GM23338 (cell line): ENCODE measurements around the gene TNNI2. TPM values are rescaled to one million over a fixed set of nuclear protein-coding genes. Genes with fewer than 3 reads are reported as not detected.
A peak's percentile ranks its signal among the peaks of the same experiment; 100 is the strongest.

Source experiments
- ATAC-seq: fragments of 200-7000 bp; cut with Tn5 transposase; 3 replicates; pipeline ENCODE4 v1.9.1; 2020
- DNase-seq: peaks from one replicate; pipeline ENCODE4 v3.0.0-alpha.2; 2015; ENCODE audit warnings: low spot score
- H2AFZ ChIP-seq: fragments of 200-600 bp; sonication (generic); 2 replicates; pipeline ENCODE4 v1.8.0; 2016; ENCODE audit warnings: antibody characterized with exemption, mild to moderate bottlenecking, moderate library complexity
- H3F3A ChIP-seq: fragments of 200-600 bp; sonication (generic); replicated peaks from 2 replicates; pipeline ENCODE4 v1.8.0; 2017; ENCODE audit warnings: antibody characterized with exemption, mixed run types, low read depth
- H3K27ac ChIP-seq: fragments of 200-600 bp; sonication (generic); 2 replicates; pipeline ENCODE4 v1.6.1; 2016; ENCODE audit warnings: low read depth
- H3K27me3 ChIP-seq: fragments of 200-600 bp; sonication (generic); 2 replicates; pipeline ENCODE4 v1.8.0; 2016; ENCODE audit warnings: mild to moderate bottlenecking, mixed run types, moderate library complexity; ENCODE audit not compliant: insufficient read depth
- H3K36me3 ChIP-seq: fragments of 200-600 bp; sonication (generic); 2 replicates; pipeline ENCODE4 v1.8.0; 2016; ENCODE audit warnings: mild to moderate bottlenecking; ENCODE audit not compliant: insufficient read depth
- H3K4me1 ChIP-seq: fragments of 200-600 bp; sonication (generic); 2 replicates; pipeline ENCODE4 v1.8.0; 2016; ENCODE audit warnings: mild to moderate bottlenecking, moderate library complexity; ENCODE audit not compliant: insufficient read depth
- H3K4me2 ChIP-seq: fragments of 200-600 bp; sonication (generic); 2 replicates; pipeline ENCODE4 v1.7.1; 2017; ENCODE audit warnings: mixed run types
- H3K4me3 ChIP-seq: fragments of 200-600 bp; sonication (generic); 2 replicates; pipeline ENCODE4 v1.6.1; 2016; ENCODE audit warnings: mixed run types
- H3K79me2 ChIP-seq: fragments of 200-600 bp; sonication (generic); replicated peaks from 2 replicates; pipeline ENCODE4 v1.8.0; 2017; ENCODE audit warnings: mild to moderate bottlenecking; ENCODE audit not compliant: insufficient read depth
- H3K9me2 ChIP-seq: fragments of 200-600 bp; sonication (generic); 2 replicates; pipeline ENCODE4 v1.8.0; 2017; ENCODE audit not compliant: insufficient read depth
- H4K20me1 ChIP-seq: fragments of 200-600 bp; sonication (generic); replicated peaks from 2 replicates; pipeline ENCODE4 v1.8.0; 2017; ENCODE audit warnings: mild to moderate bottlenecking; ENCODE audit not compliant: insufficient read depth
- H3K27ac Mint-ChIP-seq: 2 replicates; pipeline ENCODE4 v1.8.0; 2020; ENCODE audit warnings: inconsistent platforms, mild to moderate bottlenecking, moderate library complexity, mixed read lengths
- H3K27me3 Mint-ChIP-seq: 3 replicates; pipeline ENCODE4 v1.8.0; 2022; ENCODE audit warnings: low read depth, mild to moderate bottlenecking, moderate library complexity, mixed read lengths, inconsistent platforms; ENCODE audit not compliant: insufficient read depth, poor library complexity
- H3K36me3 Mint-ChIP-seq: 3 replicates; pipeline ENCODE4 v1.8.0; 2021; ENCODE audit warnings: low read depth, mild to moderate bottlenecking, inconsistent platforms, moderate library complexity, mixed read lengths
- H3K4me1 Mint-ChIP-seq: 3 replicates; pipeline ENCODE4 v1.8.0; 2020; ENCODE audit warnings: mild to moderate bottlenecking, inconsistent platforms, mixed read lengths
- H3K4me3 Mint-ChIP-seq: 3 replicates; pipeline ENCODE4 v1.8.0; 2021; ENCODE audit warnings: moderate library complexity, mild to moderate bottlenecking, inconsistent platforms, mixed read lengths
- H3K9me3 Mint-ChIP-seq: 3 replicates; pipeline ENCODE4 v1.8.0; 2020; ENCODE audit warnings: moderate library complexity, mild to moderate bottlenecking, inconsistent platforms, mixed read lengths
- CTCF ChIP-seq, 2 experiments: fragments of 200-600 bp in 1 of 2; sonication (generic) in 1 of 2; conservative IDR thresholded peaks; 2 replicates each; pipeline versions ENCODE4 v1.5.1 to v1.6.1; 2016 to 2017; ENCODE audit warnings: antibody characterized with exemption in 2 of 2, low read depth in 2 of 2, mild to moderate bottlenecking in 2 of 2, moderate library complexity in 1 of 2
- EZH2 ChIP-seq: fragments of 200-600 bp; sonication (generic); IDR thresholded peaks from one replicate; pipeline ENCODE4 v1.8.0; 2017; ENCODE audit warnings: antibody characterized with exemption, mild to moderate bottlenecking, low read depth; ENCODE audit not compliant: unreplicated experiment
- EZH2phosphoT487 ChIP-seq: fragments of 200-600 bp; sonication (generic); IDR thresholded peaks from one replicate; pipeline ENCODE4 v1.8.1; 2018; ENCODE audit warnings: antibody characterized with exemption; ENCODE audit not compliant: unreplicated experiment
- NANOG ChIP-seq: IDR thresholded peaks from 2 replicates; pipeline ENCODE4 v1.6.1; 2016; ENCODE audit warnings: antibody characterized with exemption, borderline replicate concordance
- POLR2AphosphoS5 ChIP-seq: IDR thresholded peaks from 2 replicates; pipeline ENCODE4 v1.6.1; 2016; ENCODE audit warnings: antibody characterized with exemption, low read depth
- REST ChIP-seq: IDR thresholded peaks from one replicate; pipeline ENCODE4 v1.6.1; 2018; ENCODE audit warnings: antibody characterized with exemption; ENCODE audit not compliant: unreplicated experiment
- ZNF114 ChIP-seq: fragments of 250-450 bp; sonication (Bioruptor Pico); IDR thresholded peaks from 2 replicates; pipeline ENCODE4 v1.5.0; 2020; ENCODE audit warnings: mild to moderate bottlenecking, moderate library complexity
- ZNF331 ChIP-seq: fragments of 250-450 bp; sonication (Bioruptor Pico); IDR thresholded peaks from 2 replicates; pipeline ENCODE4 v1.5.0; 2020; ENCODE audit warnings: low read depth, mild to moderate bottlenecking, moderate library complexity
- polyA plus RNA-seq: library from polyadenylated mRNA; unstranded; fragments of >200 nt; fragmentation: Nextera tagmentation; extraction: Ambion mirVana; gene quantifications from 2 replicates; pipeline ENCODE4 v1.2.1, GENCODE V29; 2016
- total RNA-seq: library from RNA; depleted of rRNA; stranded (reverse); fragments of >200 nt; shearing (Covaris generic); gene quantifications from 2 replicates; pipeline ENCODE4 v1.2.3, GENCODE V29; 2014

The TNNI2 gene
- total and polyA plus RNA-seq, 2 experiments from 2014 or later, result not detected

GRCh38 chr11:1869427-1870325 is 30.9 kb downstream of the TNNI2 start:
- ATAC-seq (peak; percentile 51), DNase-seq (peak; percentile 31)
- H3K79me2 ChIP-seq, result no peaks in the 10 kb centered on the region
- peaks cover 2% of the 10 kb centered on the region; the same call in 1 of the 3 replicates for H3K4me1 Mint-ChIP-seq
- no peak overlapping the region for H3K4me2 ChIP-seq
- no peaks in the 10 kb centered on the region for H3K27me3 ChIP-seq
- no peaks in the 10 kb centered on the region for H4K20me1 ChIP-seq
- H3K27me3 Mint-ChIP-seq, result peaks cover 8% of the 10 kb centered on the region
- H3K4me3 Mint-ChIP-seq, result no peak overlapping the region
- no peak for TF ChIP-seq EZH2
- TF ChIP-seq POLR2AphosphoS5, result no peak
- TF ChIP-seq CTCF (conservative IDR thresholded peaks at IDR 0.05; ENCODE audit: low read depth in 2 of 2), result 0 out of 4 replicates have a peak, but pooled peaks of 1 of the 2 experiments have one; percentile 23
- H3K9me3 Mint-ChIP-seq, result no peaks in the 10 kb centered on the region
- no peaks in the 10 kb centered on the region for H3K4me1 ChIP-seq
- no peak overlapping the region for H3K4me3 ChIP-seq
- H3F3A ChIP-seq, result no peaks in the 10 kb centered on the region
- H3K36me3 ChIP-seq, result no peaks in the 10 kb centered on the region
- no peaks in the 10 kb centered on the region for H3K36me3 Mint-ChIP-seq
- H2AFZ ChIP-seq, result no peak overlapping the region
- no peak overlapping the region for H3K27ac Mint-ChIP-seq
- no peak overlapping the region for H3K27ac ChIP-seq
- no peaks in the 10 kb centered on the region for H3K9me2 ChIP-seq

- Histone ChIP-seq H4K20me1 (no peaks in the 10 kb centered on the region), H3K4me2 (no peak overlapping the region), H3K36me3 (no peaks in the 10 kb centered on the region), H3K27ac (no peak overlapping the region), H3K4me1 (no peaks in the 10 kb centered on the region), H3K4me3 (no peak overlapping the region), H3K27me3 (no peaks in the 10 kb centered on the region), H3K9me2 (no peaks in the 10 kb centered on the region), H3K79me2 (no peaks in the 10 kb centered on the region), H3F3A (no peaks in the 10 kb centered on the region), H2AFZ (no peak overlapping the region)
- Mint-ChIP-seq H3K27ac (no peak overlapping the region), H3K36me3 (no peaks in the 10 kb centered on the region), H3K4me1 (peaks cover 2% of the 10 kb centered on the region; the same call in 1 of the 3 replicates), H3K27me3 (peaks cover 4% of the 10 kb centered on the region), H3K9me3 (no peaks in the 10 kb centered on the region), H3K4me3 (no peak overlapping the region)
- ATAC-seq (no peak), DNase-seq (no peak)
- TF ChIP-seq POLR2AphosphoS5, result no peak
- TF ChIP-seq ZNF114 (CRISPR knock-in tag), result no peak
Observed at GRCh38 chr11:1870326-1870696, 31.5 kb downstream of the TNNI2 start.

- ATAC-seq, result peak; percentile 57
- no peaks in the 10 kb centered on the region for H3K36me3 Mint-ChIP-seq
- no peaks in the 10 kb centered on the region for H3F3A ChIP-seq
- H3K9me2 ChIP-seq, result no peaks in the 10 kb centered on the region
- H3K27me3 ChIP-seq, result no peaks in the 10 kb centered on the region
- no peaks in the 10 kb centered on the region for H3K79me2 ChIP-seq
- no peak overlapping the region for H3K4me3 ChIP-seq
- H3K4me1 Mint-ChIP-seq, result peaks cover 2% of the 10 kb centered on the region; the same call in 1 of the 3 replicates
- H3K27ac ChIP-seq, result no peak overlapping the region
- peaks cover 4% of the 10 kb centered on the region for H3K27me3 Mint-ChIP-seq
- H3K36me3 ChIP-seq, result no peaks in the 10 kb centered on the region
- no peak overlapping the region for H2AFZ ChIP-seq
- H3K9me3 Mint-ChIP-seq, result no peaks in the 10 kb centered on the region
- no peaks in the 10 kb centered on the region for H4K20me1 ChIP-seq
- H3K4me2 ChIP-seq, result no peak overlapping the region
- peak; percentile 21 for DNase-seq
- no peaks in the 10 kb centered on the region for H3K4me1 ChIP-seq
- no peak overlapping the region for H3K27ac Mint-ChIP-seq
- H3K4me3 Mint-ChIP-seq, result no peak overlapping the region
- TF ChIP-seq REST (no peak), EZH2phosphoT487 (no peak), ZNF331 (no peak), CTCF (conservative IDR thresholded peaks at IDR 0.05; ENCODE audit: low read depth in 2 of 2) (no peak), POLR2AphosphoS5 (no peak), NANOG (no peak)
Observed at GRCh38 chr11:1870721-1871466, 32.1 kb downstream of the TNNI2 start.
